Cerebellar nuclear complex (tissue), 1 donor: ENCODE results near the gene GADD45G.

Experiments
- DNase-seq, 2 experiments: peaks; one replicate each; lab custom pipeline; 2025; lab: John Stamatoyannopoulos, UW

Gene GADD45G

GRCh38 chr9:89654025-89654662 lies 49.3 kb downstream of the GADD45G start:
- no peak for DNase-seq

GRCh38 chr9:89655056-89655989 lies 50.5 kb downstream of the GADD45G start:
- DNase-seq = peak in 1 of 2 experiments; percentile 12
